GM18873 (cell line): ENCODE results near the gene TAS2R38.
"Not testable (repeated sequence)": the region's sequence is repeated elsewhere in the genome, so short reads cannot be mapped to it uniquely, and the experiment has no call there.

Experiments used
- ATAC-seq: cut with Tn5 transposase; IDR thresholded peaks from one replicate; pipeline ENCODE4 v1.9.1; 2021; ENCODE audit warnings: mild to moderate bottlenecking, moderate library complexity, moderate number of reproducible peaks; ENCODE audit not compliant: unreplicated experiment, low FRiP score

Gene TAS2R38

DNA sequence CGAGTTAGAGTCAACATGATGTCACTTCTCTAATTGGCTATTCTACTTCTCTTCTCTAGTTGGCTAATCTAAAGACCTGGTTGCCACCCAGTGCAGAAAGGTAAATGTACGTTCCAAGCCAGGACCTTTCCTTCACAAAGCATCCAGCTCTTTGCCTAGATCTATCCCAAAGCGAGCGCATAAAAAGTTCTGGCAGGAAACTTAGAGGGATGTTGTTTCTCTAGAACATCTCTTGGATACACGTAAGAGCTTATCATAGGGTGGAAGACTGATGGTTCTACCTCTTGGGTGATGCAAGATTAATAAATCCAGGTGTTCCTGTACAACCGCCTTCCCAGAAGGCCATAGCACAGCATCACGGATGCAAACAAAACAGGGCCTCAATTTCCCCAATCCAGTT lies at the start of gene TAS2R38:
Gene TAS2R38 (minus strand): TSS at position 101 of the 400 bp plus-strand sequence. CDS start 84 bp downstream, at position 17.
- no peak for ATAC-seq

DNA sequence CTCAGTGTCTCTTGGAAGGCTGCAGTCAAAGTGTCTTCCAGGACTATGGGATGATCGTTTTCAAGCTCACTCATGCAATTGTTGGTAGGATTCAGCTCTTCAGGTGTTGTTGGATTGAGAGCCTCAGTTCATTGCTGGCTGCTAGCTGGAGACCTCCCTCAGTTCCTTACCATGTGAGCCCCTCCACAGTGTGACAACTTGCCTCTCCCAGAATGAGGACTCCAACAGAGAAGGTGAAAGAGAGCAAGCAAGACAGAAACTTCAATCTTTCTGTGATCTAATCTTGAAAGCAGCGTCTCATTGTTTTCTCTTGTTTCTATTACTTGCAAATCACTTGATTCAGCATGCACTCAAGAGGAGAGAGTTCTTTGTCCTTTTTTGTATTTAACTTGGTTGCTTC lies 44.6 kb upstream of the TAS2R38 start:
- no peak for ATAC-seq

GRCh38 chr7:142017451-142017850 lies 43.9 kb upstream of the TAS2R38 start:
- ATAC-seq, result no peak

DNA sequence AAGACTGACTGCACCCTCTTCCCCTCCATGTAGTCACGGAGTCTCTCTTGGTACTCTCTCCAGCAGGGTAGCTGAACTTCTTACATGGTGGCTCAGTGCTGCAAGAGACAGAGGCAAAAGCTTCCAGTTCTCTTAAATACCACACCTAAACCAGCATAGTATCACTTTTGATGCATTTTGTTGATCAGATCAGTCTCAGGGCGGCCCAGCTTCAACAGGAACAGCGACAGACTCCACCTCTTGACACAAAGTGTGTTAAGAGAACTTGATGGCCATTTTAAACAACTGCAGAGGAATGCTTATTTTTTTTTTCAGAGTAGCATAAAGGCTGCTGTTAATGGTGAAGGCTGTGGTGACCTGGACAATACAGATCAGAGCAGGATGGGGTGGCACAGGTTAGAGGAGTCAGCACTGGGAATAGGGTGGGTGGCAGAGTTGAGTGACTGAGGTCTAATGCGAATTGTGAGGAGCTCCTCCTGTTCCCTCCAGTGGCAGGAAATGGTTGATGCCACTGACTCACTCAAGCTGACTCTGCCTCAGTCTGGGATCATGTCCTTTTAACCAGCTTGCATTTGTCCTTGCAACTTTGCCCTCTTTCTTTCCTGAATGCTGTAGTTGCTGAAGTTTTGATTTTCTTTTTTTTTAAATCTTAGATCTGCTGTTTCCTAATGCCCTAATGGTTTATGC lies 39.4 kb upstream of the TAS2R38 start:
- ATAC-seq, result no peak

- ATAC-seq, result no peak
Measured at GRCh38 chr7:142010952-142011548, 37.5 kb upstream of the TAS2R38 start.

DNA sequence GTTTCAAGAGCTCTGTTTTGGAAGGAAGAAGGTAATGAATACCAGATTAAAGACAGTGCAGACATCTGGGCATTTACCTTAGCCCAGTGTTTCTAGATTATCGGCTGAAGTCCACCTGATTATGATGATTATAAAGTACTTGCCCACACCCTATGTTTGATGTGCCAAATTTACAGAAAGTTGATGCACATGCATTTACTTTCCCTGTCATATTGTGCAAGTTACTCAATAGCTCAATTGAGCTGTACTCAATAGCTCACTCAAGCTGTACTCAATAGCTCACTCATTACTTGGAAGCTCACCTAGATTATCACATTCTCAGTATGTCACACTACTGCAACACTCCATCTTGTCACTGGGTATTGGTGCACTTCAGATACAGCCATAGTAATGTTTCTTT lies 35.6 kb upstream of the TAS2R38 start:
- ATAC-seq, result no peak

DNA sequence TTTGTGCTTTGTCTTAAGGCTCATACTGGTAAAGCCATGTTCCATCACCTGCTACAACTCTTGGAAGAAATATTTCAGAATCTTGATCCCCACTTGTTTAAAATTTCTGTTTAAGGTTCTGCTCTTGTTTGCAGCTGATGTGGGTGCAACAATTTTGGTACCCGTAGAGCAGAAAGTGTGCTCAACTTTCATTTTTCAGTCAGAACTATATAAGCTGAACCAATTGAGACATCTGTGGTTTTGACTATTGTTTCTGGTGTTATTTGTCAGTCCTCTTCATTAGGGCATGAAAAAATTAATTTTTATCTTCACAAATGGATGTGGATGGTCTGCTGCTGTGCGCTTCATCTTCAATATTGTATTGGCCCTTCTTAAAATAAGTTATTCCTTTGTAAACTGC lies 33.0 kb upstream of the TAS2R38 start:
- ATAC-seq, result no peak

DNA sequence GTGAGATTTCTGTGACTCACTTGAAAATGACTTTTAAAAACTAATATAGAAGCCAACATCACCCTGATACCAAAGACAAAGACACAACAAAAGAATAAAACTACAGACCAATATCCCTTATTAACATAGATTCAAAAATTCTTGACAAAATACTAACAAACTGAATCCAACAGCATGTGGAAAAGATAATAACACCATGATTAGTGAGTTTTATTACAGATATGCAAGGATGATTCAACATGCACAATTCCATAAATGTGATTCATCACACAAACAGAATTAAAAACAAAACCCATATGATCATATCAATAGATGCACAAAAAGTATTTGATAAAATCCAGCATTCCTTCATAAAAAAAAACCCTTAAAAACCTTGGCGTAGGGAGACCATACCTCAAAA lies 28.6 kb upstream of the TAS2R38 start:
- no peak for ATAC-seq

DNA sequence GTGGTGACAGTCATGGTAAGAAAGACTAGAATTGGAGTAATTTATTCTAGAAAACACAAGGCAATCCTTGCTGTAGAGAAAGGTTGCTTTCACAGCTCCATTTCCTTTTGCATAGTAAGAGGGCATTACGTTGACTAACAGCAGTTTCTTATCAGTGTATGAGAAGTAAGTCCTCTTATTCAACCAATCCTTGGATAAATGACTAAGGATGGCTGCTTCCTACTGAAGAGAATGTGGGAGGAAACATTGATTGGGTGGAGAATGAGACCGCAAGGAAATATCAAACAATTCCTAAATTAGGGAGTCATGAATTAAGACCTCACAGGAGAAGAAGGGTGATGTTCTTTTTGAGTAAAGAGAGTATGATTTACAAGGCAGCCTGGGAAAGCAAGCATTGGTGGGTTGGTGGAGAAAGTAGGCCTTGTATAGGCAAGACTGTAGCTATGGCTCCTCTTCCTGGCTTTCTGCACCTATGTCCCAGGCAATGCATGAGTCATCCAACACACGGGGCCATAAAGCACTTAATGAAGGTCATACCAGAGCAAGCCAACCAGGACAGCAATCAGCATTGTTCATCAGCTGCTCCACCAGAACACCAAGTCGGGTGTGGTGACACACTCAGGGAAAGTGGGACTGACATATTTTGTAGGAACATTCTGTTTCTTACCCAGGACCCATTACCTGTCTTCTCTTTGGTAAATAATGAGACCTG lies 27.7 kb upstream of the TAS2R38 start:
- no peak for ATAC-seq

DNA sequence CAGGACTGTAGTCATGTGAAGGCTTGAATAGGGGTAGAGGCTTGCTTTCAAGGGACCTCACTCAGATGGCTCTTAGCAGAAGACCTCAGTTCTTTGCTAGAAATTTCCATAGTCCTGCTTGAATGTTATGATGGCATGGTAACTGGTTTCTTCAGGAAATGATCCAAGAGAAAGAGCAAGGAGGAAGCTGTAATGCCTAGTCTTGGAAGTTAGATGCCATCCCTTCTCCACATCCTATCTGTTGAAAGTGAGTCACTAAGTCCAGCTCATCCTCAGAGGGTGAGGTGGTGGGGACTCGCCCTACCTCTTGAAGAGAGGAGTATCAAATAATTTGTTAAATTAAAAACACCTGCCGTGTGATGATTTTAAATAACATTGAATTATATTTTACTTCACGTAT lies 26.7 kb upstream of the TAS2R38 start:
- no peak for ATAC-seq

DNA sequence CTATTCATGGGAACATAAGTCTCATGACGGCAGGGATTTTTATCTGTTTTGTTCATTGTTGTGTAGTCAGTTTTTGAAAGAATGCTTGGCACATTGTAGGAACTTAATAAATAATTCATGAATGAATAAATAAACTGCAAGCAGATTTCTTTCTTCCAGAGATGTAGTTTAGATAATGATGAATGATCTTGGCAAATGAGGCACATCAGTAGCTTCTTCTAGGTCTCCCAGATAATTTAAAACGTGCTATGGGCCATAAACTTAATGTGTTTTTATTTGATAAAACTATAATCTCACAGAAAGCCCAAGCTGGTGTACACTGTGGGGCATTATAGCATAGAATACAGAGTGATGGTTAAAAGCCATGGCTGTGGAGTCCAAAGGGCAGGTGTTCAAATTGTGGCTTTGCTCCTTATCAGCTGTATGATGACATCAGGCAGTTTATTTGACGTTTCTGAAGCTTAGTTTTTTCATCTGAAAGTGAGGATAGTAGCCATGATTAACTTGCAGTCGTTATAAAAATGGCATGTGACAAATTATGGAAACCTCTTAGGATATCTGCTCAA lies 25.6 kb upstream of the TAS2R38 start:
- no peak for ATAC-seq

DNA sequence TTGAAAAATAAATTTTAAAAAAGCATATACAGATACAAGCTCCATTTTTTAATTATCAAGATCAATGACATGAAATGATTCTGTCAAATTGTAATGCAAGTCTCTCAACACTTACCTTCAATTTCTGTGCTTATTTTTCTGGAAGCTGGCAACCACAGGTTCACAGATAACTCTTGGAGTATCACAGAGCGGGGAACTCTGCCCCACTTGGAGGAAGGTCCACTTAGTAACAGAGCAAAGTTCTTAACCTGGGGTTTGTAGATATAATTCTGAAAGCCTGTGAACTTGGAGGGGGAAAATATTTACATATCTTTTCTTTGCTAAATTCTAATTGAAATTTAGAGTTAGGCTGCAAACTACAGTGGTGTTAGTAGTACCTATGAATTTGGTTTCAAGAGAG lies 19.8 kb upstream of the TAS2R38 start:
- no peak for ATAC-seq

DNA sequence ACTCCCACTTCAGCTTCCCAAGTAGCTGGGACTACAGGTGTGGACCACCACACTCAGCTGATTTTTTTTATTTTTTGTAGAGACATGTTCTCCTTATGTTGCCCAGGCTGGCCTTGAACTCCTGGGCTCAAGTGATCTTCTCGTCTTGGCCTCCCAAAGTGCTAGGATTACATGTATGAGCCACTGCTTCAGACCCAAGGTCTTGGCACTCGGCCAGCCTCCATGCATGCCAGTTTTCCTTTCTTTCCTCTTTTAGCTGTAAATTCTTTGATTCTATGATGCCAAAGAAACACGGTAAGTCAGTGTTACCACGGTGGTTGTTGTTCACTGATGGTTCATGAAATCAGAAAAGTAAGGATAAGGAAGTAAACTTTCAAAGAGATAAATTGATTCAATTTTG lies 19.1 kb upstream of the TAS2R38 start:
- ATAC-seq, result no peak

DNA sequence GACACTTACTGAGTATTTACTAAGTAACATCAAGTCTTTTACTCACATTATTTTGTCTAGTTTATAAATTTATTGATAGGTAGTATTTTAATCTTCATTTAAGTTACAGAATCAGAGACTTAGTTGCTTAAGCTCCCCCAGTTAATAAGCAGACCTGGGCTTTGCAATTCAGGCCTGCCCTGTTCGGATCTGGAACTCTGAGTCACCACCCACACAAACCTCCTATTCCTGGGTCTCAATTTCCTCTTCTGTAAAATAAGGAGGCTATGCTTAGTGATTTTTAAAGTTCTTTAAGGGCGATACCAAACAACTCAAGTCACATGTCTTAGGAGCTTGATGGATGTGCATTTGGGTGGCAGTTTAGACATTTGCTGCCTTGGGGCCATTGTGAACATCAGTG lies 18.6 kb upstream of the TAS2R38 start:
- no peak for ATAC-seq

DNA sequence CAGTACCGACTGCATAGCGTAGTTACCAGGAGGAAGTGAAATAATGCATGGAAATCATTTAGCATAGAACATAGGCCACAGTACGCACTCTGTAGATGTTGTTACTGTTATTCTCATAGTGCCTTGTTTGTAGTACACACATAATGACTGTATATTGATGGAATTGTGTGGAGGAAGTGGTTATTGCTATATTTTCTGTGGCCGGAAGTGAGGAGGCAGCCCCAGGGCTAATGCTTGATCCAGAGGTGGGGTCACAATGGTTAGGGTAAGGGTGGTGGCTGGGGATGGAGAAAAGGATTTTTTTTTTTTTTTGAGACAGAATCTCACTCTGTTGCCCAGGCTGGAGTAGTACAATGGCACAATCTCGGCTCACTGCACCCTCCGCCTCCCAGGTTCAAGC lies 17.6 kb upstream of the TAS2R38 start:
- no peak for ATAC-seq

DNA sequence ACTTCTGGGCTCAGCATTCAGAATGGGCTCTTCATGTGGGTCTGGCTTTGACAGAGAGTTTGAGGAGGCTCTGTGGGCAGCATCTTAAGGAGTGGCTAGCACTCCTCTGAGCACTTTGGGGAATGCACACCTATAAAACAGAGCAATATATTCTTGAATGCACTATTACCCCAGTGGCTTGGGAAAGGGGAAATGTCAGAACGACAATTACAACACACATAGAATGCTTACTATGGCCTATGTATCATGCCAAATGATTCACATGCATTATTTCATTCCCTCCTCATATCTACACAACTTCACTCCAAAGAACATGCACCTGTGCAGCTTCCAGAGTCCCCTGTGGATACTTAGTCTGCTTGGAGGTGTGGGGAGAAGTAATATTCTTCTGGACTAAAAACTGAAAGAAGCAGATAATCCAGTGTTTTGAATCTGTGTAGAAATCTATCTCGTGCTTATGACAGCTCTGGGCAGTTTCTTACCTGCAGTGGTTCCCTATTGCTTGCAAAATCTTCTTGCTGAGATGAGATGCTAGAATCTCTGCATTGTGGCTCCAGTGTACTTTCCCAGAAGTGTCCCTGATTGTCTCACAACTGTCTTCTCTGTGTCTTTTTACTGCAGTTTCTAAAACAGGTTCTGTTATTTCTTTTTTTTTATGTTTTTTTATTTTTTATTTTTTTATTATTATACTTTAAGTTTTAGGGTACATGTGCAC lies 16.6 kb upstream of the TAS2R38 start:
- no peak for ATAC-seq

DNA sequence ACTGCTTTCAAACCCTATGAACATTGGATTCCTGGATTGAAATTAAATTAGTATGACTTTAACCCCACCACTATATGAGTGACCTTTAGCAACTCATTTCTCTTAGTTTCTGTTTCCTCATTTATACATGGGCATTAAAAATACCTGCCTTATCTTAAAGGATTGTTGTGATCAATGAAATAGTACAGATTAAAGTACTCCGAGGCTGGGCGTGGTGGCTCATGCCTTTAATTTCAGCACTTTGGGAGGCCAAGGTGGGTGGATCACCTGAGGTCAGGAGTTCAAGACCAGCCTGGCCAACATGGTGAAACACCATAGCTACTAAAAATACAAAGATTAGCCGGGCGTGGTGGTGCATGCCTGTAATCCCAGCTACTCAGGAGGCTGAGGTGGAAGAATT lies 14.2 kb upstream of the TAS2R38 start:
- not testable (repeated sequence) for ATAC-seq

DNA sequence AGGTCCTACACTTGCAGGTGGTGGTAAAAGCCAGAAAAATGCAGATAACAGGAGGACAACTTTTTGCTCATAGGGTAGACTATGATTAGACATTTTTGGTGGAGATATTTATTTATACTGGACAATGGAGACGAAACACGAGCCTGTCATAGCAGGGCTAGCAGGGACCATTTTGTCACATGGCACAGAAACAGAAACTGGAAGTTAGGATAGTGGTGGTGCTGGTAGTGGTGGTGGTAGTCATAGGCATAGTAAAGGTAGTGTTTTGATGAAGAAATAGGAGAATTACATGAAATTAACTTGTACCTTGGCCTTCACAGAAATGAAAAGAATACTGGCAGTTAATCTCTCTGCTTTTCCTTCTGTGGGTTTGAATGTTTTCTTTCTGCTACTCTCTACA lies 13.3 kb upstream of the TAS2R38 start:
- no peak for ATAC-seq

GRCh38 chr7:141985926-141986325 lies 12.4 kb upstream of the TAS2R38 start:
- ATAC-seq, result not testable (repeated sequence)

DNA sequence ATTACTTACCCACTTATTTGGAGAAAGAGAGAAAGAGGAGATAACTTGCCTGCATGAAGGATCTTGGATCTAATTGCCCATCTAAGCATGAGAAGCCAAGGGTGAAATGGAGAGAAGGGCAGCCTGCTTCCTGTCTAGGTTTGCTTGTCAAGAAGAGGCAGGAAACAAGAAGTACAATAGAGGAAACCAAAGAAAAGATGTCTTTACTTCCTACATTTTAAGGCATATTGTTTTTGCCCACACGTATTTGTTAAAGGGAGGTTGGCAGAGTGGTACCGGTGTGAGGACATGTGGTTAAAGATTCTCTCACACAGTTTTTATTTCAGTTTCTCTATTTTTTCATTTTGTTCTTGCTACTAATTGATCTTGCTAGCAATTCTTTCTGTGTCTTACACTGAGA lies 6.0 kb upstream of the TAS2R38 start:
- ATAC-seq, result no peak

- no peak for ATAC-seq
Measured at GRCh38 chr7:141978351-141978750, 4.8 kb upstream of the TAS2R38 start.
